Astrocyte of the cerebellum (primary cell): Measurements from ENCODE around the gene PGAP1.

ENCODE experiments used
- DNase-seq: peaks from one replicate; pipeline ENCODE4 v3.0.0-alpha.2; 2011; ENCODE audit warnings: low read depth
- H3K4me3 ChIP-seq: 2 replicates; pipeline ENCODE4 v1.5.1; 2011; ENCODE audit warnings: mild to moderate bottlenecking, low read depth, low read length, moderate library complexity
- in situ Hi-C: cut with HindIII; loops from 2 replicates; pipeline ENCODE4 v1.10.0; 2017; ENCODE audit warnings: low sequenced_read_pairs
- TF ChIP-seq, protein P1 (sequence below): IDR thresholded peaks from 2 replicates; pipeline ENCODE4 v1.5.1; 2012; ENCODE audit warnings: low read length, low read depth, moderate library complexity, mild to moderate bottlenecking; ENCODE audit errors: missing control alignments

The PGAP1 gene

DNA sequence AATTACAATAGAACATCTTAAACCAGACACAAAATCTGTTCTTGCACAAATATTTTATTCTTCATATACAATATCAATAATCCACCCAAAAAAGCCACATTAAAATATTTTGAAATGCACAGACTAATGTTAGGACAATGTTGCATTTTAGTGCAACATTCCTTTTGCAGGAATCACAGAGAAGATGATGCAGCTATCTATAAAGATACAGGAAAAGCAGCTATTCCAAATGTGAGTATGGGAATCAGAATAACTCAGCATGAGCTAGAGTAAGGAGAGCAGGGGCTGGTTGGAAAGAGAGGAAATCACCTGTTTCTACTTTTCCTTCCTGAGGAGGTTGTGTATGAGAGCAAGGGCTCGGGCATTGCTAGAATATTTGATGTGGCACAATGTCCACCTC lies 122.1 kb downstream of the PGAP1 start:
- TF ChIP-seq, protein P1, sequence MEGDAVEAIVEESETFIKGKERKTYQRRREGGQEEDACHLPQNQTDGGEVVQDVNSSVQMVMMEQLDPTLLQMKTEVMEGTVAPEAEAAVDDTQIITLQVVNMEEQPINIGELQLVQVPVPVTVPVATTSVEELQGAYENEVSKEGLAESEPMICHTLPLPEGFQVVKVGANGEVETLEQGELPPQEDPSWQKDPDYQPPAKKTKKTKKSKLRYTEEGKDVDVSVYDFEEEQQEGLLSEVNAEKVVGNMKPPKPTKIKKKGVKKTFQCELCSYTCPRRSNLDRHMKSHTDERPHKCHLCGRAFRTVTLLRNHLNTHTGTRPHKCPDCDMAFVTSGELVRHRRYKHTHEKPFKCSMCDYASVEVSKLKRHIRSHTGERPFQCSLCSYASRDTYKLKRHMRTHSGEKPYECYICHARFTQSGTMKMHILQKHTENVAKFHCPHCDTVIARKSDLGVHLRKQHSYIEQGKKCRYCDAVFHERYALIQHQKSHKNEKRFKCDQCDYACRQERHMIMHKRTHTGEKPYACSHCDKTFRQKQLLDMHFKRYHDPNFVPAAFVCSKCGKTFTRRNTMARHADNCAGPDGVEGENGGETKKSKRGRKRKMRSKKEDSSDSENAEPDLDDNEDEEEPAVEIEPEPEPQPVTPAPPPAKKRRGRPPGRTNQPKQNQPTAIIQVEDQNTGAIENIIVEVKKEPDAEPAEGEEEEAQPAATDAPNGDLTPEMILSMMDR, result no peak
- no peak overlapping the region for H3K4me3 ChIP-seq
- DNase-seq, result no peak
- in situ Hi-C loops, result no loop called here

DNA sequence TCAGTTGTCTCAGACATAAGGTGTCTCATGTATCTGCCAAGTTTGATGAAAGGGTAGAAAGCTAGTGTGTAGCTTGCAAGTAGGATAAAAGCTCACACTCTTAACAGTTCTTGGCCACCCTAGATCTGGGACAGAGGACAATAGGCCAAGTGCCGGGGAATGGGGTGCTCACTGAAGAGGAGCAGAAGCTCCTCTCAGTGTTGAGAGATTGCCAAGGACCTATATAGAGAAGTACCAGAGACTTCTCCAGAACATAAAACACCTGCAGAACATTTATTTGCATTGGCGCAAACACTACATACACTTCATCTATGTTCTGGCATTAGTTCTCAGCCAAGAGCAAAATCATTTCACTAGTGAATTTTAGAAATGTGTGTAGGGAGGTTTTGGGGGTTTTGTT lies 124.1 kb downstream of the PGAP1 start:
- no peak overlapping the region for H3K4me3 ChIP-seq
- TF ChIP-seq, protein P1, result no peak
- no peak for DNase-seq
- in situ Hi-C loops, result no loop called here

DNA sequence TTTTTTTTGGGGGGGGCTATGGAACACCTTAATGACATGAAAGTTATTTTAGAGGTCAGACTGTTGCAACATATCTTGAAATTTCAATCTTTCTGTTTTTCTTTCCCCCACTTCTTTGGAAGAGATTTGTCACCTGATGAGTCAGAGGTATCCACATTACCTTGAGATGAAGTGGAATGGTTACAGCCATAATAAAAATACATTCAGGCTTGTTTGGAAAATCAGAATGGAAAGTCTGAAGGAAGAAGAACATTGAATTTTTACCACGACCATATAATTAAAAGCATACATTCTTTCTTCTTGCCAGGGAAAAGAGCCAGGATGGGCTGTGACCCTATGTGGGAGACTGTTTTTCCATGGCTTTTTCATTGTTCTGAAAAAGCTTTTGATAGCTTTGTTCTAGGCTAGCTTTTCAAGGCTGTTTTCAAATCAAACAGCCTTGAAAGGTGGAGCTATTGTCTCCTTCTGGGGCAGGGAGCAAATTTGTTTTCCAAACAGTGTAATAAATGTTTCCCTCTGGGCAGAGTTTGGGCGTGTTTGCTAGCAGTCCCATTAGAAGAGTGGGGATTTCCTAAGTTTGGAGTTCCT lies 124.7 kb downstream of the PGAP1 start:
- in situ Hi-C loops, result no loop called here
- TF ChIP-seq, protein P1, result no peak
- peak; percentile 45 for DNase-seq
- H3K4me3 ChIP-seq, result no peak overlapping the region

DNA sequence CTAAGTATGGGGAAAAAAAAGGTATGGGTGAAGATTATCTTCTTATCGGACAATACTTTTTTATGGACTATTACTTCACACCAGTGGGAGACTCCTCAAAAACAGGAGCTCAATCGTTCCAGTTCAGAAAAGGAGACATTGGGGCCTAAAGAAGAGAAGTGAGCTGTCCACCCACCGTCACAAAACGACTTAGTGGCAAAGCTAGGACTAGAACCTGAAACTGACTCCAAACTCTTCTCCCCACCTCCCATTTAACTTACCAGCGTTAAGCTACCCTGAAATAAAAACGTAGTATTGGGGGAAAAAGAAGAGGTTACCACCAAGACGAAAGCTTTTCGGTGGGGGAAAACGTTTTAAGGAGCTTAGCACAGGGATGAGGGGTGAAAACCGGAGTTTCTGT lies 127.5 kb downstream of the PGAP1 start:
- TF ChIP-seq, protein P1, result no peak
- in situ Hi-C loops, result no loop called here
- H3K4me3 ChIP-seq, result peak overlapping the region; percentile 87
- DNase-seq, result no peak

DNA sequence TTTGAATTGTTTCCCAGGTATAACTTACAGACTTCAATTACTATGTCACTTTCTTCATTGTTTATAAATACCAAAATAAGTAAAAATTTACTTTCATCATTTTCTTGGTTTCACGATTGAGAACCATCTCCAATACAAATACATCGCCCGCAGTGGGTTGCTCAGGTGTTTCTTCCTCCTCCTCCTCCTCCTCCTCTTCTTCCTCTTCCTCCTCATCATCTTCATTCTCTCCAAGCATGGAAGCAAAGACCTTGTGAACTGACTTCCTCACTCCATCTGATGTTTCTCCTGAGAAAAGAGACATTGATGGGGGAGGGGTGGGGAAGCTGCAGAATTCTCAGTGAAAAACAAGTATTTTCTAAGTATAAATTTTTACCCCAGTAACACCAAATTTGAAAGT lies 133.6 kb downstream of the PGAP1 start:
- no peak overlapping the region for H3K4me3 ChIP-seq
- in situ Hi-C loops, result no loop called here
- TF ChIP-seq, protein P1, result no peak

DNA sequence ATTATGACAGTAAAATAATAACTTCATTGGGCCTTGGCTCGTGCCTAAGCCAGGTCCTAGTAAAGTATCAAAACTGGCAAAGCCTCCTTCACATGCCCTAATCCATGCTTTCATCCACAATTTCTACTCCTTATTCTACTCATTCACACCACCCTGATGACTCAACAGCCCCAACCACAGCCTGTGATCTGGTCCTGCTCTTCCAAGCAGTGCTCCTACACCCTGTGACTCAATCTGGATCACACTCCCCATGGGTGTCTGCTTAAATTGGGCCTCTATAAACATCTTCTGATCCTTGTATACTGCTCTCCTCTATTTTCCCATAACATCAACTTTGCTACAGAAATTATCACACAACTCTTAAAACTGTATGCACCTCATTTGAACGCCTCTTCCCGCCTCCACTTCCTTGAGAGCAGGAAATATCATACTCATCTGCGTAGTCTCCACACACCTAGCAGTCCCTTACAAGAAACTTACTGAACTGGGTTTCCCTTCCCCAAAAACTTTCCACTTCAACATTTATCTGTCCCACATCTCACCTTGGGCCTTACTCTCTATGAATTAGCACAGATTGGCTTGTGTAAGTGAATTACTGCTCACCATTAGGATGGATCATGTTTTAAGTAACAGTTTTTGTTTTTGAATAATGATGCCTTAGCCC lies 142.9 kb downstream of the PGAP1 start:
- in situ Hi-C loops, result no loop called here
- no peak for DNase-seq
- no peak overlapping the region for H3K4me3 ChIP-seq
- TF ChIP-seq, protein P1, result no peak

More for the DNA sequence above, 133.6 kb downstream of the PGAP1 start:
- DNase-seq, result no peak
